HepG2 (cell line): Measurements from ENCODE around the gene SH3PXD2A. TPM values are rescaled to one million over a fixed set of nuclear protein-coding genes. Genes with fewer than 3 reads are reported as not detected.

ENCODE experiments used
- ATAC-seq: fragments of 200-7000 bp; cut with Tn5 transposase; 3 replicates; pipeline ENCODE4 v1.9.1; 2020; ENCODE audit warnings: mild to moderate bottlenecking, moderate library complexity
- BruUV-seq: library from RNA; stranded (reverse); fragments of 400-500 nt; replicated peaks from 2 replicates; lab custom pipeline; 2021; lab: Mats Ljungman, UMichigan
- CTCF ChIA-PET: fragments of 300-600 bp; formaldehyde crosslinking; extraction: SDS; loops from one replicate; lab custom pipeline; 2021; ENCODE audit warnings: low total read pairs, inconsistent platforms, low intra/inter-chr PET ratio; lab: Yijun Ruan, JAX
- POLR2A ChIA-PET: fragments of 350-600 bp; sonication (Branson Sonifier 250); formaldehyde crosslinking; loops from one replicate; lab custom pipeline; 2020; ENCODE audit warnings: antibody characterized with exemption, inconsistent platforms; lab: Yijun Ruan, JAX
- DNase-seq: peaks from one replicate; pipeline ENCODE4 v3.0.0-alpha.2; 2015; ENCODE audit warnings: low spot score
- FAIRE-seq: peaks from 3 replicates; lab custom pipeline; 2011; peaks lifted over from hg19 to GRCh38; lab: Jason Lieb, UNC
- H2AFZ ChIP-seq: one replicate; pipeline ENCODE4 v1.6.1; 2011; ENCODE audit warnings: low read length, inconsistent platforms
- H3K27ac ChIP-seq: fragments of 300-600 bp; 3 replicates; pipeline ENCODE4 v1.8.0; 2011; ENCODE audit warnings: mixed run types, mild to moderate bottlenecking, mixed read lengths, low read length, inconsistent platforms; ENCODE audit not compliant: insufficient read depth; ENCODE audit errors: extremely low read length
- H3K27me3 ChIP-seq, 2 experiments: fragments of 200-600 bp in 1 of 2; 2 replicates in 1 of 2; 3 replicates in 1 of 2; pipeline versions ENCODE4 v1.6.0 to v1.8.0; 2011; ENCODE audit warnings: low read length in 2 of 2, mild to moderate bottlenecking in 2 of 2, moderate library complexity in 2 of 2, inconsistent platforms in 1 of 2; ENCODE audit not compliant: insufficient read depth in 2 of 2, control insufficient read depth in 1 of 2
- H3K36me3 ChIP-seq, 2 experiments: fragments of 200-600 bp in 1 of 2; replicated peaks in 1 of 2; 2 replicates in 1 of 2; 3 replicates in 1 of 2; pipeline versions ENCODE4 v1.5.1 to v1.8.0; 2011; ENCODE audit warnings: low read length in 2 of 2, inconsistent platforms in 1 of 2; ENCODE audit not compliant: insufficient read depth in 2 of 2, control insufficient read depth in 1 of 2
- H3K4me1 ChIP-seq: 2 replicates; pipeline ENCODE4 v1.5.1; 2012; ENCODE audit warnings: low read length, inconsistent platforms; ENCODE audit not compliant: insufficient read depth
- H3K4me2 ChIP-seq: 2 replicates; pipeline ENCODE4 v1.6.0; 2011; ENCODE audit warnings: low read depth, low read length, inconsistent platforms
- H3K4me3 ChIP-seq, 3 experiments: fragments of 200-600 bp in 1 of 3; sonication (generic), shearing (Covaris generic) in 1 of 3; replicated peaks in 1 of 3; 2 replicates each; pipeline ENCODE4 v1.5.1; 2011 to 2016; ENCODE audit warnings: low read length in 3 of 3, inconsistent platforms in 2 of 3, low read depth in 2 of 3, mild to moderate bottlenecking in 2 of 3, control low read depth in 1 of 3, mixed read lengths in 1 of 3; ENCODE audit not compliant: insufficient read depth in 1 of 3
- H3K79me2 ChIP-seq: one replicate; pipeline ENCODE4 v1.6.1; 2011; ENCODE audit warnings: low read length, inconsistent platforms; ENCODE audit not compliant: insufficient read depth
- H3K9ac ChIP-seq: 2 replicates; pipeline ENCODE4 v1.6.0; 2011; ENCODE audit warnings: mild to moderate bottlenecking, low read depth, low read length, inconsistent platforms; ENCODE audit not compliant: insufficient read depth
- H3K9me3 ChIP-seq: 2 replicates; pipeline ENCODE4 v1.5.1; 2012; ENCODE audit warnings: mild to moderate bottlenecking, low read length
- H4K20me1 ChIP-seq: 2 replicates; pipeline ENCODE4 v1.6.0; 2011; ENCODE audit warnings: inconsistent platforms, mild to moderate bottlenecking, low read length, moderate library complexity; ENCODE audit not compliant: insufficient read depth
- ARID3A ChIP-seq: IDR thresholded peaks from 2 replicates; pipeline ENCODE4 v1.6.1; 2012; ENCODE audit warnings: low read depth, low read length, improper control_type of control experiment
- BRF2 ChIP-seq: sonication (generic); formaldehyde crosslinking; IDR thresholded peaks from 2 replicates; pipeline ENCODE4 v1.8.1; 2022; ENCODE audit warnings: mild to moderate bottlenecking, missing genetic modification reagents
- DBP ChIP-seq: sonication (generic); formaldehyde crosslinking; IDR thresholded peaks from 2 replicates; pipeline ENCODE4 v1.4.0; 2020; ENCODE audit warnings: missing genetic modification reagents; ENCODE audit errors: not compliant biosample characterization
- ELF1 ChIP-seq: sonication (generic); formaldehyde crosslinking; IDR thresholded peaks from 2 replicates; pipeline ENCODE4 v1.4.0; 2020; ENCODE audit warnings: missing genetic modification reagents
- GATAD2A ChIP-seq: IDR thresholded peaks from 2 replicates; pipeline ENCODE4 v1.6.1; 2016
- HNRNPUL1 ChIP-seq: fragments of 200-400 bp; formaldehyde crosslinking; IDR thresholded peaks from 2 replicates; pipeline ENCODE4 v1.6.1; 2017; ENCODE audit warnings: low read depth, mild to moderate bottlenecking, low read length, moderate library complexity
- MEIS1 ChIP-seq: sonication (generic); formaldehyde crosslinking; IDR thresholded peaks from 2 replicates; pipeline ENCODE4 v1.9.0; 2021; ENCODE audit warnings: mild to moderate bottlenecking, missing genetic modification reagents, moderate library complexity, borderline replicate concordance
- NCOA5 ChIP-seq: sonication (generic); formaldehyde crosslinking; IDR thresholded peaks from 2 replicates; pipeline ENCODE4 v1.4.0; 2020; ENCODE audit warnings: missing genetic modification reagents
- NFE2L1 ChIP-seq: sonication (generic); formaldehyde crosslinking; IDR thresholded peaks from 2 replicates; pipeline ENCODE4 v1.4.0; 2020; ENCODE audit warnings: missing genetic modification reagents, mild to moderate bottlenecking, borderline replicate concordance
- NR2F2 ChIP-seq: IDR thresholded peaks from 2 replicates; pipeline ENCODE4 v1.6.1; 2012; ENCODE audit warnings: low read depth, inconsistent platforms, borderline replicate concordance
- RXRB ChIP-seq: IDR thresholded peaks from 2 replicates; pipeline ENCODE4 v1.6.1; 2016; ENCODE audit warnings: borderline replicate concordance, missing genetic modification reagents, missing compliant biosample characterization
- SP2 ChIP-seq: sonication (generic); formaldehyde crosslinking; IDR thresholded peaks from 2 replicates; pipeline ENCODE4 v1.5.1; 2020; ENCODE audit warnings: mild to moderate bottlenecking, missing genetic modification reagents
- TARDBP ChIP-seq: sonication (generic); formaldehyde crosslinking; IDR thresholded peaks from 2 replicates; pipeline ENCODE4 v1.8.0; 2022; ENCODE audit warnings: mild to moderate bottlenecking, missing genetic modification reagents
- TP53 ChIP-seq: sonication (generic); formaldehyde crosslinking; conservative IDR thresholded peaks from 2 replicates; pipeline ENCODE4 v1.4.0; 2020; ENCODE audit warnings: missing genetic modification reagents
- ZBTB1 ChIP-seq: sonication (generic); formaldehyde crosslinking; IDR thresholded peaks from 2 replicates; pipeline ENCODE4 v1.4.0; 2020; ENCODE audit warnings: missing genetic modification reagents, borderline replicate concordance
- ZBTB38 ChIP-seq: sonication (generic); formaldehyde crosslinking; IDR thresholded peaks from 2 replicates; pipeline ENCODE4 v1.5.1; 2020; ENCODE audit warnings: mild to moderate bottlenecking, missing genetic modification reagents
- ZNF446 ChIP-seq: sonication (generic); formaldehyde crosslinking; IDR thresholded peaks from 2 replicates; pipeline ENCODE4 v1.5.0; 2020; ENCODE audit warnings: mild to moderate bottlenecking, missing genetic modification reagents
- ZNF512 ChIP-seq: sonication (generic); formaldehyde crosslinking; IDR thresholded peaks from 2 replicates; pipeline ENCODE4 v1.4.0; 2020; ENCODE audit warnings: mild to moderate bottlenecking, missing genetic modification reagents
- ZNF792 ChIP-seq: IDR thresholded peaks from 2 replicates; pipeline ENCODE4 v1.6.1; 2016
- WGBS: methylation state at CpG from one replicate; pipeline ENCODE4 v1.1.6; 2017; ENCODE audit warnings: low lambda C conversion rate; 5-methylcytosine and 5-hydroxymethylcytosine counted together
- in situ Hi-C: cut with HindIII; loops from 2 replicates; pipeline ENCODE4 v1.10.0; 2017; ENCODE audit warnings: low pct_unique_long_range_greater_than_20kb; ENCODE audit not compliant: extremely low pct_ligation_motif_present
- intact Hi-C: fragments of 100-400 bp; cut with micrococcal nuclease; formaldehyde crosslinking; loops from one replicate; pipeline ENCODE4 v1.10.0; 2022; ENCODE audit not compliant: unreplicated experiment
- polyA plus RNA-seq, 8 experiments: library from polyadenylated mRNA; depleted of rRNA in 3 of 8; stranded (reverse) in 7 of 8; unstranded in 1 of 8; fragments of >200 nt; fragmentation: Illumina TruSeq in 4 of 8; extraction: Trizol in 4 of 8; gene quantifications; 2 replicates each; pipeline versions ENCODE4 v1.2.1 to v1.2.3, GENCODE V29; 2011 to 2016; ENCODE audit warnings: low read depth in 4 of 8, missing spikeins in 1 of 8, mixed read lengths in 1 of 8; ENCODE audit not compliant: insufficient read depth in 1 of 8
- total RNA-seq, 5 experiments: library from RNA; depleted of rRNA; stranded (reverse); fragments of >200 nt; fragmentation: Illumina TruSeq; extraction: Trizol; gene quantifications; 2 replicates each; pipeline ENCODE4 v1.2.3, GENCODE V29; 2016; ENCODE audit warnings: low read depth in 1 of 5

Gene SH3PXD2A
- total and polyA plus RNA-seq, 2 of the 13 experiments (the other 11 are each of a cell fraction or from before 2014, with no cell fraction given): 11.1 to 11.3 TPM

GRCh38 chr10:103822107-103822716 lies 33.2 kb downstream of the SH3PXD2A start:
- peaks cover 75% of the 10 kb centered on the region for H3K79me2 ChIP-seq
- WGBS: 93% methylated on average over 5 of the region's 5 CpGs
- H3K4me3 ChIP-seq: no peak overlapping the region
- TF ChIP-seq SP2 (CRISPR knock-in tag): no peak
- TF ChIP-seq ZBTB1: no peak
- TF ChIP-seq ZNF446 (CRISPR knock-in tag): no peak
- no peak for TF ChIP-seq MEIS1 (CRISPR knock-in tag)
- no peak for TF ChIP-seq TARDBP
- no peak for TF ChIP-seq GATAD2A
- TF ChIP-seq TP53 (CRISPR knock-in tag): no peak
- TF ChIP-seq ARID3A: no peak
- no peak for TF ChIP-seq ZNF792 (CRISPR knock-in tag)
- no peak for TF ChIP-seq ZBTB38 (CRISPR knock-in tag)
- TF ChIP-seq NCOA5 (CRISPR knock-in tag): no peak
- TF ChIP-seq BRF2 (CRISPR knock-in tag): no peak
- TF ChIP-seq RXRB (CRISPR knock-in tag): no peak
- TF ChIP-seq NR2F2: no peak
- no peak for TF ChIP-seq ELF1
- TF ChIP-seq HNRNPUL1: no peak
- TF ChIP-seq DBP (CRISPR knock-in tag): no peak
- TF ChIP-seq ZNF512 (CRISPR knock-in tag): no peak
- TF ChIP-seq NFE2L1 (CRISPR knock-in tag): no peak
- FAIRE-seq (no peak), ATAC-seq (no peak), DNase-seq (no peak)
- CTCF ChIA-PET: no interaction called here
- H4K20me1 ChIP-seq: peaks cover 2% of the 10 kb centered on the region; the same call in 1 of the 2 replicates
- in situ Hi-C loops: no loop called here
- H3K4me2 ChIP-seq: no peak overlapping the region
- H3K4me1 ChIP-seq: peaks cover 77% of the 10 kb centered on the region
- no peaks in the 10 kb centered on the region for H3K9me3 ChIP-seq
- POLR2A ChIA-PET: interaction anchor here (1.6 kb wide), 1 partner anchor 12 kb away, joined by 4 read pairs; no protein-coding TSS in a partner anchor
- H3K36me3 ChIP-seq: peaks cover 3 to 23% of the 10 kb centered on the region in 2 experiments; a peak in 3 of 5 replicates
- no peaks in the 10 kb centered on the region for H3K27me3 ChIP-seq
- intact Hi-C loops: no loop called here
- H3K27ac ChIP-seq: no peak overlapping the region
- no peak overlapping the region for H2AFZ ChIP-seq
- no TSS peak for BruUV-seq
- H3K9ac ChIP-seq: no peak overlapping the region
